ENCODE results near the gene FHL3. TPM values are rescaled to one million over a fixed set of nuclear protein-coding genes. Genes with fewer than 3 reads are reported as not detected.

FHL3 gene
- total RNA-seq, 1 donor from 2014 or later, result 12.6 TPM

- intact Hi-C loops (cut with micrococcal nuclease), result loop anchor here (5.0 to 10.0 kb wide), 4 partner anchors 33 to 1180 kb away; partner anchors contain the start of genes GNL2 and ZC3H12A
Measured at GRCh38 chr1:38014724-38015424, 9.6 kb upstream of the FHL3 start.

- intact Hi-C loops (cut with micrococcal nuclease), result loop anchor here (5.0 to 10.0 kb wide), 3 partner anchors 417 to 1181 kb away; partner anchors contain the start of genes GNL2 and ZC3H12A
Measured at GRCh38 chr1:38014171-38014570, 8.9 kb upstream of the FHL3 start.

- intact Hi-C loops (cut with micrococcal nuclease), result loop anchor here (2.0 to 10.0 kb wide), 4 partner anchors 204 to 1182 kb away; partner anchors contain the start of genes GNL2, YRDC and ZC3H12A
Measured at GRCh38 chr1:38013227-38013622, 7.9 kb upstream of the FHL3 start.

GRCh38 chr1:38012363-38013226, 7.3 kb upstream of the FHL3 start, which contains the start of gene UTP11:
Gene UTP11 (plus strand): TSS chr1:38012734. CDS start chr1:38012803, 69 bp downstream.
- intact Hi-C loops (cut with micrococcal nuclease), result loop anchor here (1.0 to 10.0 kb wide), 11 partner anchors 18 to 1182 kb away; partner anchors contain the start of genes CDCA8, GNL2, INPP5B and MTF1

- intact Hi-C loops (cut with micrococcal nuclease), result loop anchor here (1.0 to 10.0 kb wide), 5 partner anchors 9 to 1185 kb away; partner anchors contain the start of genes GNL2 and ZC3H12A
Measured at GRCh38 chr1:38009841-38010180, 4.5 kb upstream of the FHL3 start.

- intact Hi-C loops (cut with micrococcal nuclease), result loop anchor here (1.0 kb wide), 2 partner anchors 10 to 14 kb away; no protein-coding TSS in a partner anchor
Measured at GRCh38 chr1:38009088-38009840, 4.0 kb upstream of the FHL3 start.

DNA sequence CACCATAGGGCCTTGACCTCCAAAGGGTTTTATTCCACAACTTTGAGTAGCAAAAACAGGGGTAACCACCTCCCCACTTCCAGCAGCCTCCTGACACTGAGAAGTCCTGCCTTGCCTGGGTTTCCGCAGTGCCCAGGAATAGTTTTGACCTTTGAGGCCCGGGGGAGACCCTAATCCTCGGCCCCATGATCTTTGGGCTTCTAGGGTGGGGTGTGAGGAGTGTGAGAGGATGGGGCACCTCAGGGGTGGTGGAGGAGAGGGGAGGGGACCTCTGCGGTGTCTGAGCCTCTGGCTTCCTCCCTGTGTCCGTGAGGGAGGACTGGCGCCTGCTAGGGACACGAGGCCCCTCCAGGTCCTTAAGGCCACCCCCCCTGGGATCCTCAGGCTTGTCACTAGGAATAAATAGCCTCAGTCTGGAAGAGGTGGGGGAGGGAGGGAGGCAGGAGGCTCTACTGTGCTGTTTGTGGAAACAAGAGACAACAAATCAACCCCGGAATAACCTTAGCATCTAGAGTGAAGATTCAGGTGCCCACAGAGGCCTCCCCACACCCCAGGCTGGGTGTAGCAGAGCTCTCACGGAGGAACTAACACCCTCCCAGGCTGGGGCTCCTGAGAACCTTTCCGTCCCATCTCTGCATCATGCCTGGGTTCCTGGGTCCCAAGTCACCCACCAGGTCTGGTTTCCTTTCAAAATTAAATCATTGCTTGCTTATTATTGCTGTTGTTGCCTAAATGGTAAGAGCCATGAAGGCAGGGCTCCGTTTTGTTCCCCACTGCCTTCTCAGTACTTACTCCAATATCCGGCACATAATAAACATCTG, 904 bp upstream of the FHL3 start:
- intact Hi-C loops (cut with micrococcal nuclease), result no loop called here

DNA sequence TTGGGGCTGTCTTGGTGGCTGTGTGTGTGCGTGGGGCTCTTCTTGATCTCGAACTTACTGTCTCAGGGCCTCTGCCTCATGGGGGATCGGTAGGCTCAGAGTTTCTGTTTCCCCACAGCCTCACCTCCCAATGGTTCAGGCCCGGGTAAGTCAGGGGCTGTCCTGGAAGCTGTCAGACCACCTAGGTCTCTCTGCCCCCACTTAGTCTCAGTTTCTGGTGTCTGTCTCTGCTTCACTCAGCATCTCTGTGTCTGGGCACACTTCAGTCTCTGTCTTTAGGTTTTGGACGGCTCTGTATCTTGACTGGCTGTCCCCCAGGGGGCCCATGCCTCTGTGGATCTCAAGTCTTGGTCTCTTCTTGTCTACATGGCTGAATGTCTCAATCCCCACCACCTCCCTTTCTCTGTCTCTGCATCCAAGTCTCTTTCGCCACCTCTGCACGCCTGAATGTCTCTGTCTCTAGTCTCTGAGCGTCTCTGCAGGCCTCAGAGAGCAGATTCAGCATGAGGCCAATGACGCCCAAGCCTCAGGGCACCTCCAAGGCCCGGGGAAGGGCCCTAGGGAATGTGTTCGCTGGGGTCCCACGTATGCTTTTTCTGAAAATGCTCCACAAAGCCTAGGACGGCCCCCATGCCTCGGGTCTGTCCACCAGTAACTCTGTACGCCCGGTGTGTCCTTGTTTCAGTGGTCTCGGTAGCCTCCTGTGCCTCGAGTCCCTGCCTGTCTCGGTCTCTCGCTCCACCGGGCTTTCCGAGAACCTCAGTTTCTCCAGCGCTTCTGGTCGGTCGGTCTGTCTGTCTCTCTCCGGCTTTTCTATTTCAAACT, 818 bp downstream of the FHL3 start:
- intact Hi-C loops (cut with micrococcal nuclease), result loop anchor here (1.0 to 2.0 kb wide), 3 partner anchors 14 to 73 kb away; partner anchors contain the start of gene SF3A3

- intact Hi-C loops (cut with micrococcal nuclease), result loop anchor here (1.0 to 2.0 kb wide), 3 partner anchors 8 to 15 kb away; partner anchors contain the start of gene SF3A3
Measured at GRCh38 chr1:38003261-38004250, 1.8 kb downstream of the FHL3 start.

GRCh38 chr1:38000529-38001455, 4.5 kb downstream of the FHL3 start:
- intact Hi-C loops (cut with micrococcal nuclease), result no loop called here

- intact Hi-C loops (cut with micrococcal nuclease), result no loop called here
Measured at GRCh38 chr1:38000233-38000528, 5.1 kb downstream of the FHL3 start.

DNA sequence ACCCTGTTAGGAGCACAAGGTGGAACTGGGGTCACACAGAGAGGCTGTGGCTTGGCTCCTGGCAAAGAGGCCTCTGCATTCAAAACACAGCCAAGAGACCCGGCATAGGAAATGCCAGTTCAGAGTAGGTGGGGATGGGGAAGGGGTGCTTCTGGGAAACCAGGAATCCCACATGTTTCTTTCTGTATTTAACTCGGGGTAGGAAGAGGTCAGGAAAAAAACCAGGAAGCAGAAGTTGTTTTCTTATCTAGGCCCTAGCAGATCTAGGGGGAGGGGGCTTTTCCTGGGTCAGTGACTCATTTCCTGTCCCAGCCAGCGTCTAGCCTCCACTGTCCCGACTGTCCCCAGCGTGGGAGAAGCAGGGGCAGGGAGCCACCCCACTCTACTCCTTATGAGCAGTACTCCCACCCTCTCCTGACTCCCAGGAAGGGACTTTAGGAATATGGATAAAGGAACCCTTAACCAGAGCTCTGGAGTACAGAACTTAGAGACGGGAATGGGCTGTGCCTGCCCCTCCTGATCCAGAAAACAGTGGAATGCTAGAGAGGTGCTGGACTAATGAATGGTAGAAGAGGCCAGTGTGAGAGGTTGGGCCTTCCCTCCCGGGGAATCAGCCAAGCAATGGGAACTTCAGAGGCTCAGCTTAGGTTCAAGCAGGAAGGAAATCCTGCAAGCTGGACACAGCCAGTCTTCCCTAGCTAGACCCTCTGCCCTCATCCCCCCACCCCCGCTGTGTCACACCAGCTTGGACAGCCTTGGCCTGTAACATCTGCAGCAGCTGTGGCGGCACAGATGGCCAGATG, 5.7 kb downstream of the FHL3 start:
- intact Hi-C loops (cut with micrococcal nuclease), result no loop called here

DNA sequence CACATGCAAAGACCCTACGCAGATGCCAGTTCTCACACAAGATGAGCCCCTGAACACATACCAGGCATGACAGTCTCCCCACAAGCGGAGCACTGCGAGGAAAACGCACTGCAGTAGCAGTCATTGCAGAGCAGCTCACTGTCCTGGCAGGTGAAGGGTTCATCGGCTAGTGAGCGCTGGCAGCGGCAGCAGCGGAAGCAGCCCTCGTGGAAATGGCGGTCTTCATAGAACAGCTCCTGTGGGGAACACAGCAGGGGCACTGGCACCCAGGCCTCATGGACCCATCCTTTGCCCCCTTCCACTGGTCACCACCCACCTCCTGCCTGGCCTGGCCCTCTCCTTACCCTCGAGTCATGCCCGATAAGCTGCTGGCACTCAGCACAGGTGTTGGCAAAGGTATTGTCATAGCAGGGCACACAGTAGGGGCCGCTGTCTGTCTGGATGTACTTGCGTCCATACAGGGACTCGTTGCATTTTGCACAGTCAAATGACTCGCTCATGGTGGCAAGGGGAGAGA, 6.3 kb downstream of the FHL3 start:
- intact Hi-C loops (cut with micrococcal nuclease), result no loop called here

- intact Hi-C loops (cut with micrococcal nuclease), result no loop called here
Measured at GRCh38 chr1:37998089-37998808, 7.1 kb downstream of the FHL3 start.

Data from T-helper 1 cell treated with Interleukin-12 subunit alpha and Interleukin-12 subunit beta and Interleukin-4 antibody, amounts not matched to agents 30 ng/mL and 1 ng/mL, for 36 hours (primary cell).